Measurements from ENCODE around the gene LHCGR. TPM values are rescaled to one million over a fixed set of nuclear protein-coding genes. Genes with fewer than 3 reads are reported as not detected.
A peak's percentile ranks its signal among the peaks of the same experiment; 100 is the strongest.

LHCGR gene
- total RNA-seq, 4 donors from 2014 or later, result 0.63 to 10.5 (median 4.6) TPM

DNA sequence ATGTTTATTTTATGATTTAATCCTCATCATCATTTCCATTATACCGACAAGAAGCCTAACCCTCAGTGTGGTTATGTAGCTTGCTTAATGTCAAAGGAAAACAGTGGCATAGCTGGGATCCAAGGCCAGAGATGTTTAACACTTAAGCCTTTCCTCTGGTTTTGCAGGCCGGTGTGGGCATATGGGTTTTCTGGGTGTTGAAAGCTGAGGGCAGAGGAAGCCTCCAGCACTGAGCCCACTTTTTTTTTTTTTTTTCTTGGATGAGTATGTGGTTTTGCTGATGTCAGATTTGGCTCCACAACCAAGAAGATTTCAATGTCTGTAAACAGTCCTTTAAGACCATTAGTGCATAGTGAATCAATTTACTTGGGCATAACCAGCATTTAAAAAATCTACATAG is 41.3 kb downstream of the LHCGR start:
- no peak for DNase-seq (ENCODE audit: low spot score in 2 of 2)
- Histone ChIP-seq H3K4me3 (no peak overlapping the region), H3K27me3 (no peaks in the 10 kb centered on the region), H3K4me1 (peaks cover 0 to 31% (median 9%) of the 10 kb centered on the region in 4 donors), H3K27ac (peak overlapping the region in 1 of 4 donors; percentile 12), H3K36me3 (no peaks in the 10 kb centered on the region), H3K9me3 (no peaks in the 10 kb centered on the region)
- WGBS, 2 donors, result 26 to 36% methylated on average over 2 of the region's 2 CpGs
- no peak for TF ChIP-seq EP300 (IDR thresholded peaks at IDR 0.05)
- TF ChIP-seq POLR2A (IDR thresholded peaks at IDR 0.05), result no peak
- TF ChIP-seq, protein P1, sequence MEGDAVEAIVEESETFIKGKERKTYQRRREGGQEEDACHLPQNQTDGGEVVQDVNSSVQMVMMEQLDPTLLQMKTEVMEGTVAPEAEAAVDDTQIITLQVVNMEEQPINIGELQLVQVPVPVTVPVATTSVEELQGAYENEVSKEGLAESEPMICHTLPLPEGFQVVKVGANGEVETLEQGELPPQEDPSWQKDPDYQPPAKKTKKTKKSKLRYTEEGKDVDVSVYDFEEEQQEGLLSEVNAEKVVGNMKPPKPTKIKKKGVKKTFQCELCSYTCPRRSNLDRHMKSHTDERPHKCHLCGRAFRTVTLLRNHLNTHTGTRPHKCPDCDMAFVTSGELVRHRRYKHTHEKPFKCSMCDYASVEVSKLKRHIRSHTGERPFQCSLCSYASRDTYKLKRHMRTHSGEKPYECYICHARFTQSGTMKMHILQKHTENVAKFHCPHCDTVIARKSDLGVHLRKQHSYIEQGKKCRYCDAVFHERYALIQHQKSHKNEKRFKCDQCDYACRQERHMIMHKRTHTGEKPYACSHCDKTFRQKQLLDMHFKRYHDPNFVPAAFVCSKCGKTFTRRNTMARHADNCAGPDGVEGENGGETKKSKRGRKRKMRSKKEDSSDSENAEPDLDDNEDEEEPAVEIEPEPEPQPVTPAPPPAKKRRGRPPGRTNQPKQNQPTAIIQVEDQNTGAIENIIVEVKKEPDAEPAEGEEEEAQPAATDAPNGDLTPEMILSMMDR (IDR thresholded peaks at IDR 0.05), result no peak

DNA sequence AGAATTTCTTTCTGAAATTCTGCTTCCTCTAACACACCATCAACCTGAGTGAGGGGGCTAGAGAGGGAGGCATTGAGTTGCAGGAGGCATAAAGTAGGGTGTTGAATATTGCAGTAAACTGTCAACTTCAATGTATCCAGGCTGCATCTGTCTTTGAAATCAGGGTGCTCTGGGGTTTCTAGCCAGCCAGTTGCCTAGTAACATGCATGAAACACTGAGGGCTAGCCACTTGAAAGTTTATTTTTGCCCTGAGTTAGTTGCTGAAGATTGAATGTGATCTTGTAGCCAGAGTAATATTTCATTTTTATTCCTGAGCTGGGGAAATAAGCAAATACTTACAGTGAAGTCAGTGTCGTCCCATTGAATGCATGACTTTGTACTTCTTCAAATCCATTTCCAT is 41.9 kb downstream of the LHCGR start:
- Histone ChIP-seq H3K36me3 (no peaks in the 10 kb centered on the region), H3K9me3 (no peaks in the 10 kb centered on the region), H3K4me1 (peaks cover 0 to 31% (median 7%) of the 10 kb centered on the region in 4 donors), H3K4me3 (no peak overlapping the region), H3K27ac (no peak overlapping the region), H3K27me3 (no peaks in the 10 kb centered on the region)
- TF ChIP-seq EP300 (IDR thresholded peaks at IDR 0.05) (no peak), POLR2A (IDR thresholded peaks at IDR 0.05) (no peak)
- TF ChIP-seq, protein P1 (IDR thresholded peaks at IDR 0.05), result no peak
- WGBS, 2 donors, result 27 to 28% methylated on average over 1 of the region's 1 CpG
- no peak for DNase-seq (ENCODE audit: low spot score in 2 of 2)

DNA sequence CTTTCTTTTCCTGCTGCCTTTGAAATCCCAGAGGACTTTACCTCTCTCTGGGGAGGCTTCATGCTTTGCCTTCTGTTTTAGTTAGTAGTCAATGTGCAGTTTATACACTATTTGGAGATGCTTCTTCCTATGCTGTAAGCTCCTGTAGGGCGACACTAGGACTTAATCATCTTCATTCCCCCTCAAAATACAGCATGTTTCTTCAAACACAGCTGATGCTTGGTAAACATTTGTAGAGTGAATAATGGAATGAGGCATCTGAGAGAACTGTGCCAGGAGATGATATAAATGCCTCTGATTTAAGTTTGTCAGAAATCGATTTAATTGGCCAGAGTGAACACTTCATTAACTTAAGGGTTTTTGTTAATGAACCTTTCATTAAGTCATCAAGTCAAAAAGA is 43.4 kb downstream of the LHCGR start:
- no peak for DNase-seq (ENCODE audit: low spot score in 2 of 2)
- H3K4me1 ChIP-seq, result peaks cover 0 to 31% (median 5%) of the 10 kb centered on the region in 4 donors
- no peaks in the 10 kb centered on the region for H3K36me3 ChIP-seq
- 71 to 74% methylated on average over 2 of the region's 2 CpGs for WGBS, 2 donors
- H3K9me3 ChIP-seq, result no peaks in the 10 kb centered on the region
- no peak overlapping the region for H3K27ac ChIP-seq
- no peak overlapping the region for H3K4me3 ChIP-seq
- H3K27me3 ChIP-seq, result no peaks in the 10 kb centered on the region
- no peak for TF ChIP-seq EP300 (IDR thresholded peaks at IDR 0.05)
- no peak for TF ChIP-seq POLR2A (IDR thresholded peaks at IDR 0.05)
- TF ChIP-seq, protein P1 (IDR thresholded peaks at IDR 0.05), result no peak

DNA sequence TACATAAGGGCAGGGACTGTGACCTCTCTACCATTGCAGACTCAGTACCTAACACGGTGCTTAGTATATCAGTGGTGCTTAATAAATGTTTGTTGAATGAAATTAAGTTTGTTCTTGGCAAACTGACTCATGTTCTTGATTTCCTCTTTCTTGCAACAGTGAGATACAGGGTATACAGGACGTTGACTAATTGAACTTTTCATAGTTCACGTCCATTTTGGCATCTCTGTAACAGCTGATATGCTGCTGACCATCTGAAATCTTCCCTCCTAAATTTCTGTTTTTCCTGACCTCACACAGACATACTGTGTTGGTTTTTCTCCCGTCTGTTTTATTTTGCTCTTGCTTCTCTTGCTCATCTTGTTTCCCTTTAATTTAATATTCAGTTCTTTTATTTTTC is 44.2 kb downstream of the LHCGR start:
- no peak for DNase-seq (ENCODE audit: low spot score in 2 of 2)
- H3K4me3 ChIP-seq, result no peak overlapping the region
- peaks cover 0 to 28% (median 5%) of the 10 kb centered on the region in 4 donors for H3K4me1 ChIP-seq
- no peaks in the 10 kb centered on the region for H3K27me3 ChIP-seq
- H3K36me3 ChIP-seq, result no peaks in the 10 kb centered on the region
- H3K27ac ChIP-seq, result no peak overlapping the region
- no peaks in the 10 kb centered on the region for H3K9me3 ChIP-seq
- TF ChIP-seq EP300 (IDR thresholded peaks at IDR 0.05) (no peak), POLR2A (IDR thresholded peaks at IDR 0.05) (no peak)
- TF ChIP-seq, protein P1 (IDR thresholded peaks at IDR 0.05), result no peak
- WGBS, 2 donors, result 49 to 57% methylated on average over 4 of the region's 4 CpGs

DNA sequence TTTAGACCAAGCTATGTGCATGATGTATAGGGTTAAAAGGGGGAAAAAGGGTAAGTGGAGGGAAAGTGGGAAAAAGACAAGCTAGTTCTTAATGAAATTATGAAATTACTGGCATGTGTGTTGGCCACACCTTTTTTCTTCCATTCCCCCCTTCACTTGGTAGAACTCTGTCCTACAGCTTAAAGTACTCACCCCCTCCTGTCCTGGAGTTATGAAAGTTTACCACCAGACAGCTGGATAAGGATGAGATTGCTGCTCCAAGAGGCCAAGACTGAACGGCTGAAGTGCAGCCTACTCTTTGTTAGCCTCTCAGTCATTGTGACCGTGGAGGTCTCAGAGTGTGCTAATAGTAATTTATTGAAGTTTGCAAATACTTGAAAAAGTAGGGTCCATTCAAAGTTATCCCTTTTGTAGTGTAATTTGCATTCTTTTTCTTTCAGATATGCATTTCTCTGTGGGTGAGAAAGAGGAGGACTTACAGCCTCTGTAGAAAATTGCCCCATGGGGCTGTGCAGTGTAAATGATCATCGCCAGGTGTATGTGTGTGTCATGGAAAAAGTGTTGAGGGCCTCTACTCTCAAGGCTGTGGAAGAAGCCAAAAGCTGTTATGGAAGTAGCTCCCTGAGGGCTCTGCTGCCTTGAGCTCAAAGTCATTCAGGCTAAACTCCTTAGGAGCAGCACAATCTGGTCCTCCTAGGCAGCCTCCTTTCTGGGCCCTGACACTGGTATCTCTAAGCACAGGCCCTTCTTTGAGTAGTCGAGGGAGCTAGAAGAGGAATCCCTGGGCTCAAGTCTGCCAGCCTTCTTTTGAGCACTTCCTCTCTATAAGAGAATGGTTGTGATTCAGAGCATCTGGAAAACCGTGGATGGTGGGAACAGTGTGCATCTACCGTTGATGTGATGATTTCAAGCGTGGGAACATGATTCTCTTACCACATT is 46.2 kb downstream of the LHCGR start:
- Histone ChIP-seq H3K4me1 (peaks cover 0 to 10% (median 0%) of the 10 kb centered on the region in 4 donors), H3K36me3 (no peaks in the 10 kb centered on the region), H3K27ac (no peak overlapping the region), H3K4me3 (no peak overlapping the region), H3K9me3 (no peaks in the 10 kb centered on the region), H3K27me3 (no peaks in the 10 kb centered on the region)
- TF ChIP-seq POLR2A (IDR thresholded peaks at IDR 0.05), result no peak
- TF ChIP-seq, protein P1 (IDR thresholded peaks at IDR 0.05), result no peak
- TF ChIP-seq EP300 (IDR thresholded peaks at IDR 0.05), result no peak
- WGBS, 2 donors, result 59 to 62% methylated on average over 7 of the region's 7 CpGs
- no peak for DNase-seq (ENCODE audit: low spot score in 2 of 2)
